Measurements from ENCODE around the gene RALGPS2. TPM values are rescaled to one million over a fixed set of nuclear protein-coding genes. Genes with fewer than 3 reads are reported as not detected.

The RALGPS2 gene
- total and polyA plus RNA-seq, 2 of the 13 experiments (the other 11 are each of a cell fraction or from before 2014, with no cell fraction given) = 15.6 to 36.0 TPM

DNA sequence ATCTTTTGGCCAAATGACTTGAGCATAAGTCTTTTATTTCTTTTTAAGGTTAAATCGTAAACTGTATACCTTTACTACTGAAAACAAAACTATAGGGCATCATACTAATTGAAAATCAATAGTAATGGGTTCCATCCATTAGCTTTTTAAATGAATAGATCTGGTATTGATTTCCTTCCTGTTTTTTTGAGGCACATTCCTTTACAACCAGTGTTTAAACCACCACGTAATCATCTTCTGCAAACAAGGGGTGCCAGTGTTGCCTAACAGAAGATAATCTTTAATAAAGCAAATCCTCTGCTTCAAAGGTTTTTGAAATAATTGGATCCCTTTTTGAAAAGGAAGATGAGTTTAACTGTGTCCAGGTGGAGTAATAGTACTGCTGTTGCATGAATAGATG lies 194.5 kb downstream of the RALGPS2 start (continued):
- TF ChIP-seq ZBTB1 (CRISPR knock-in tag; IDR thresholded peaks at IDR 0.05; ENCODE audit: borderline replicate concordance) = no peak
- TF ChIP-seq SRSF9 (IDR thresholded peaks at IDR 0.05; ENCODE audit: borderline replicate concordance, insufficient read depth, low read depth, low read length, poor library complexity, severe bottlenecking) = no peak
- TF ChIP-seq KDM3A (CRISPR knock-in tag; IDR thresholded peaks at IDR 0.05; ENCODE audit: low read depth) = no peak
- TF ChIP-seq ZNF891 (CRISPR knock-in tag; IDR thresholded peaks at IDR 0.05) = no peak
- peak; percentile 55 for TF ChIP-seq RARA (CRISPR knock-in tag; IDR thresholded peaks at IDR 0.05)
- TF ChIP-seq CREB1 (IDR thresholded peaks at IDR 0.05) = no peak
- peak; percentile 78 for TF ChIP-seq CREB1 (CRISPR knock-in tag; IDR thresholded peaks at IDR 0.05)
- TF ChIP-seq ZNF280B (CRISPR knock-in tag; IDR thresholded peaks at IDR 0.05; ENCODE audit: borderline replicate concordance) = no peak
- TF ChIP-seq SP2 (CRISPR knock-in tag; IDR thresholded peaks at IDR 0.05) = no peak
- TF ChIP-seq, protein P1, sequence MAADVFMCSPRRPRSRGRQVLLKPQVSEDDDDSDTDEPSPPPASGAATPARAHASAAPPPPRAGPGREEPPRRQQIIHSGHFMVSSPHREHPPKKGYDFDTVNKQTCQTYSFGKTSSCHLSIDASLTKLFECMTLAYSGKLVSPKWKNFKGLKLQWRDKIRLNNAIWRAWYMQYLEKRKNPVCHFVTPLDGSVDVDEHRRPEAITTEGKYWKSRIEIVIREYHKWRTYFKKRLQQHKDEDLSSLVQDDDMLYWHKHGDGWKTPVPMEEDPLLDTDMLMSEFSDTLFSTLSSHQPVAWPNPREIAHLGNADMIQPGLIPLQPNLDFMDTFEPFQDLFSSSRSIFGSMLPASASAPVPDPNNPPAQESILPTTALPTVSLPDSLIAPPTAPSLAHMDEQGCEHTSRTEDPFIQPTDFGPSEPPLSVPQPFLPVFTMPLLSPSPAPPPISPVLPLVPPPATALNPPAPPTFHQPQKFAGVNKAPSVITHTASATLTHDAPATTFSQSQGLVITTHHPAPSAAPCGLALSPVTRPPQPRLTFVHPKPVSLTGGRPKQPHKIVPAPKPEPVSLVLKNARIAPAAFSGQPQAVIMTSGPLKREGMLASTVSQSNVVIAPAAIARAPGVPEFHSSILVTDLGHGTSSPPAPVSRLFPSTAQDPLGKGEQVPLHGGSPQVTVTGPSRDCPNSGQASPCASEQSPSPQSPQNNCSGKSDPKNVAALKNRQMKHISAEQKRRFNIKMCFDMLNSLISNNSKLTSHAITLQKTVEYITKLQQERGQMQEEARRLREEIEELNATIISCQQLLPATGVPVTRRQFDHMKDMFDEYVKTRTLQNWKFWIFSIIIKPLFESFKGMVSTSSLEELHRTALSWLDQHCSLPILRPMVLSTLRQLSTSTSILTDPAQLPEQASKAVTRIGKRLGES (CRISPR knock-in tag; IDR thresholded peaks at IDR 0.05; ENCODE audit: borderline replicate concordance) = no peak
- no peak for TF ChIP-seq MBNL3 (CRISPR knock-in tag; conservative IDR thresholded peaks at IDR 0.05)
- TF ChIP-seq THAP7 (CRISPR knock-in tag; IDR thresholded peaks at IDR 0.05) = no peak
- TF ChIP-seq, protein P2, sequence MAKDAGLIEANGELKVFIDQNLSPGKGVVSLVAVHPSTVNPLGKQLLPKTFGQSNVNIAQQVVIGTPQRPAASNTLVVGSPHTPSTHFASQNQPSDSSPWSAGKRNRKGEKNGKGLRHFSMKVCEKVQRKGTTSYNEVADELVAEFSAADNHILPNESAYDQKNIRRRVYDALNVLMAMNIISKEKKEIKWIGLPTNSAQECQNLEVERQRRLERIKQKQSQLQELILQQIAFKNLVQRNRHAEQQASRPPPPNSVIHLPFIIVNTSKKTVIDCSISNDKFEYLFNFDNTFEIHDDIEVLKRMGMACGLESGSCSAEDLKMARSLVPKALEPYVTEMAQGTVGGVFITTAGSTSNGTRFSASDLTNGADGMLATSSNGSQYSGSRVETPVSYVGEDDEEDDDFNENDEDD (CRISPR knock-in tag; IDR thresholded peaks at IDR 0.05; ENCODE audit: borderline replicate concordance) = no peak
- TF ChIP-seq, protein P3, sequence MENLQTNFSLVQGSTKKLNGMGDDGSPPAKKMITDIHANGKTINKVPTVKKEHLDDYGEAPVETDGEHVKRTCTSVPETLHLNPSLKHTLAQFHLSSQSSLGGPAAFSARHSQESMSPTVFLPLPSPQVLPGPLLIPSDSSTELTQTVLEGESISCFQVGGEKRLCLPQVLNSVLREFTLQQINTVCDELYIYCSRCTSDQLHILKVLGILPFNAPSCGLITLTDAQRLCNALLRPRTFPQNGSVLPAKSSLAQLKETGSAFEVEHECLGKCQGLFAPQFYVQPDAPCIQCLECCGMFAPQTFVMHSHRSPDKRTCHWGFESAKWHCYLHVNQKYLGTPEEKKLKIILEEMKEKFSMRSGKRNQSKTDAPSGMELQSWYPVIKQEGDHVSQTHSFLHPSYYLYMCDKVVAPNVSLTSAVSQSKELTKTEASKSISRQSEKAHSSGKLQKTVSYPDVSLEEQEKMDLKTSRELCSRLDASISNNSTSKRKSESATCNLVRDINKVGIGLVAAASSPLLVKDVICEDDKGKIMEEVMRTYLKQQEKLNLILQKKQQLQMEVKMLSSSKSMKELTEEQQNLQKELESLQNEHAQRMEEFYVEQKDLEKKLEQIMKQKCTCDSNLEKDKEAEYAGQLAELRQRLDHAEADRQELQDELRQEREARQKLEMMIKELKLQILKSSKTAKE (CRISPR knock-in tag; IDR thresholded peaks at IDR 0.05; ENCODE audit: borderline replicate concordance) = no peak
- TF ChIP-seq NCOA1 (CRISPR knock-in tag; IDR thresholded peaks at IDR 0.05) = no peak
- TF ChIP-seq MAFG (CRISPR knock-in tag; IDR thresholded peaks at IDR 0.05) = no peak
- peak; percentile 96 for TF ChIP-seq ONECUT2 (CRISPR knock-in tag; IDR thresholded peaks at IDR 0.05)
- TF ChIP-seq, protein P4, sequence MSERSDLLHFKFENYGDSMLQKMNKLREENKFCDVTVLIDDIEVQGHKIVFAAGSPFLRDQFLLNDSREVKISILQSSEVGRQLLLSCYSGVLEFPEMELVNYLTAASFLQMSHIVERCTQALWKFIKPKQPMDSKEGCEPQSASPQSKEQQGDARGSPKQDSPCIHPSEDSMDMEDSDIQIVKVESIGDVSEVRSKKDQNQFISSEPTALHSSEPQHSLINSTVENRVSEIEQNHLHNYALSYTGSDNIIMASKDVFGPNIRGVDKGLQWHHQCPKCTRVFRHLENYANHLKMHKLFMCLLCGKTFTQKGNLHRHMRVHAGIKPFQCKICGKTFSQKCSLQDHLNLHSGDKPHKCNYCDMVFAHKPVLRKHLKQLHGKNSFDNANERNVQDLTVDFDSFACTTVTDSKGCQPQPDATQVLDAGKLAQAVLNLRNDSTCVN (CRISPR knock-in tag; IDR thresholded peaks at IDR 0.05; ENCODE audit: borderline replicate concordance) = no peak
- TF ChIP-seq CC2D1A (CRISPR knock-in tag; IDR thresholded peaks at IDR 0.05) = no peak
- no peak for TF ChIP-seq MZF1 (CRISPR knock-in tag; IDR thresholded peaks at IDR 0.05; ENCODE audit: borderline replicate concordance)
- no peak for TF ChIP-seq ZNF720 (CRISPR knock-in tag; IDR thresholded peaks at IDR 0.05)
- no peak for TF ChIP-seq ATM (IDR thresholded peaks at IDR 0.05; ENCODE audit: borderline replicate concordance)

Measured in HepG2 (cell line).